GM06990 (cell line): ENCODE results near the gene ARMC3.

Experiments
- DNase-seq: peaks from one replicate; pipeline ENCODE4 v3.0.0-alpha.2; 2011; ENCODE audit not compliant: insufficient read length; ENCODE audit errors: extremely low read depth
- H3K27me3 ChIP-seq: replicated peaks from 2 replicates; pipeline ENCODE4 v1.6.0; 2011; ENCODE audit warnings: low read length; ENCODE audit not compliant: control insufficient read depth, insufficient read depth
- H3K36me3 ChIP-seq: 2 replicates; pipeline ENCODE4 v1.5.1; 2011; ENCODE audit warnings: low read length; ENCODE audit not compliant: control insufficient read depth, insufficient read depth
- H3K4me3 ChIP-seq: replicated peaks from 2 replicates; pipeline ENCODE4 v1.5.1; 2011; ENCODE audit warnings: low read depth, mild to moderate bottlenecking, control low read depth, low read length
- TF ChIP-seq, protein P1 (sequence below): IDR thresholded peaks from 2 replicates; pipeline ENCODE4 v1.5.1; 2011; ENCODE audit warnings: low read length, control low read depth, mild to moderate bottlenecking, inconsistent platforms; ENCODE audit not compliant: insufficient read depth, poor library complexity, severe bottlenecking

The ARMC3 gene

DNA sequence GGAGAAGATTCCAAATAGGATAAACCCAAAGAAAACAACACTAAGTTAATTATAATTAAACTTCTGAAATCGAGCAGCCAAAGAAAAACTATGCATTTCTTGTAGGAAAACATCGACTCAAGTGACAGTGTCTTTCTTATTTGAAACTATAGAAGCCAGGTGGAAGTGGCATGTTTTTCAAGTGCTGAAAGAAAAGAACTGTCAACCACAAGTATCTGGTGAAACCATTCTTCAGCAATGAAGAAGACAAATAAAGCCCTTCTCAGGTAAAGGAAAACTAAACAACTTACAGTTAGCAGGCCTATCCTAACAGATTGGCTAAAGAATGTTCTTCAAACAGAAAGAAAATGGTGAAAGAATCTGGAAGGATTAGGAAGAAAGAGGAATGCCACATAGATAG lies 96.1 kb downstream of the ARMC3 start:
- Histone ChIP-seq H3K4me3 (no peak overlapping the region), H3K27me3 (no peaks in the 10 kb centered on the region), H3K36me3 (no peaks in the 10 kb centered on the region)
- DNase-seq, result no peak
- TF ChIP-seq, protein P1, sequence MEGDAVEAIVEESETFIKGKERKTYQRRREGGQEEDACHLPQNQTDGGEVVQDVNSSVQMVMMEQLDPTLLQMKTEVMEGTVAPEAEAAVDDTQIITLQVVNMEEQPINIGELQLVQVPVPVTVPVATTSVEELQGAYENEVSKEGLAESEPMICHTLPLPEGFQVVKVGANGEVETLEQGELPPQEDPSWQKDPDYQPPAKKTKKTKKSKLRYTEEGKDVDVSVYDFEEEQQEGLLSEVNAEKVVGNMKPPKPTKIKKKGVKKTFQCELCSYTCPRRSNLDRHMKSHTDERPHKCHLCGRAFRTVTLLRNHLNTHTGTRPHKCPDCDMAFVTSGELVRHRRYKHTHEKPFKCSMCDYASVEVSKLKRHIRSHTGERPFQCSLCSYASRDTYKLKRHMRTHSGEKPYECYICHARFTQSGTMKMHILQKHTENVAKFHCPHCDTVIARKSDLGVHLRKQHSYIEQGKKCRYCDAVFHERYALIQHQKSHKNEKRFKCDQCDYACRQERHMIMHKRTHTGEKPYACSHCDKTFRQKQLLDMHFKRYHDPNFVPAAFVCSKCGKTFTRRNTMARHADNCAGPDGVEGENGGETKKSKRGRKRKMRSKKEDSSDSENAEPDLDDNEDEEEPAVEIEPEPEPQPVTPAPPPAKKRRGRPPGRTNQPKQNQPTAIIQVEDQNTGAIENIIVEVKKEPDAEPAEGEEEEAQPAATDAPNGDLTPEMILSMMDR, result no peak

DNA sequence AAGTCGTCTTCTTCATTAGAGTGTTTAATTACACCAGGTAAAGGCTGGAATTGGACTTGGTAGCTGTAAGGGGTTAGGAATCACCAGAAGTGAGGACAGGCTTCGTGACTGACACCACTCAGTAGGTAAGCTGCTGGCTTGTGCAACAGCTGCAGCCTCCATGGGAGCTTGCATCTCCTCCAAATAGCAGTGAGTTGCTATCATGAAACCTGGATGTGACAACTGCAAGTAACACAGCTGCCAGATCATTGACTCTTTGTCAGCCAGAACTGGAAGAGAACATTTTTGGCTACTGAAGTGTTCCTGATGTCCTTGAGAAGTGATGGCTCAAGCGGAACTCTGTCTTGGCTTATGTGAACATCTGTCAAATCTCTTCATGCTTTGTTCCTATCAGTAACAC lies 103.5 kb downstream of the ARMC3 start:
- Histone ChIP-seq H3K36me3 (no peaks in the 10 kb centered on the region), H3K27me3 (no peaks in the 10 kb centered on the region), H3K4me3 (no peak overlapping the region)
- TF ChIP-seq, protein P1, result no peak
- no peak for DNase-seq

DNA sequence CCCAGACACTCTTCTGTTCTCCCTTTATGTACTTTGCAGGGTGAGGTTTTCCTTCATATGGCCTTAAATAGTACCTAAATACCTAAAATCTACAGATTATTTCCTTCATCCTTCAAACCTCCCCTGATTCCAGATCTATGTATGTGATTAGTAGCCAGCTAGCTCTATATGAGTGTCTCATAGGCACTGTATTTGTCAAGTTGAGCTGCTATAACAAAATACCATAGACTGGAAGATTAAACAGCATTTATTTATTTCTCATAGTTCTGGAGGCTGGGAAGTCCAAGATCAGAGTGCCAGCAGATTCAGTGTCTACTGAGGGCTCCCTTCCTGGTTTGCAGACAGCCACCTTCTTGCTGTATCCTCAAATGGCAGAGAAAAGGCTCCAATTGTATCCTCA lies 106.9 kb downstream of the ARMC3 start:
- no peaks in the 10 kb centered on the region for H3K36me3 ChIP-seq
- no peak for DNase-seq
- no peaks in the 10 kb centered on the region for H3K27me3 ChIP-seq
- TF ChIP-seq, protein P1, result no peak
- H3K4me3 ChIP-seq, result no peak overlapping the region

DNA sequence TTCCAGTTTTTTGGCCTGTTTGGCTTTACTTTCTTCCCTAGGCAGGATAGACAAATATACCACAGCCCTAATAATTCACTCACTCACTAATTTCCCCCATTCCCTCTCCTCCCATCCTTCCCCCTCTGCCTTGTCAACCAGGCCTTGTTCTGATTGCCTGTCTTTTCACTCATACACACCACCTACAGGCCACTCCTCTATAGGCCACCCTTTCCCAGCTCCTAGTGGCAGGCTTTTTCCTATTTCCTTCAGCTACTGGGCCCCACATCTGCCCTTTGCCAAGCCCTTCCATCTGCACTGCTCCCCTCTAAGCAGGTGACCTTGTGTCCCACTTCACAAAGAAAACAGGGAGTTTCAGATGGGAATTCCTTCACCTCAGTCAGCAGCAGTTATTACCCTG lies 107.7 kb downstream of the ARMC3 start:
- DNase-seq, result no peak
- TF ChIP-seq, protein P1, result peak; percentile 40
- no peaks in the 10 kb centered on the region for H3K27me3 ChIP-seq
- no peaks in the 10 kb centered on the region for H3K36me3 ChIP-seq
- no peak overlapping the region for H3K4me3 ChIP-seq

DNA sequence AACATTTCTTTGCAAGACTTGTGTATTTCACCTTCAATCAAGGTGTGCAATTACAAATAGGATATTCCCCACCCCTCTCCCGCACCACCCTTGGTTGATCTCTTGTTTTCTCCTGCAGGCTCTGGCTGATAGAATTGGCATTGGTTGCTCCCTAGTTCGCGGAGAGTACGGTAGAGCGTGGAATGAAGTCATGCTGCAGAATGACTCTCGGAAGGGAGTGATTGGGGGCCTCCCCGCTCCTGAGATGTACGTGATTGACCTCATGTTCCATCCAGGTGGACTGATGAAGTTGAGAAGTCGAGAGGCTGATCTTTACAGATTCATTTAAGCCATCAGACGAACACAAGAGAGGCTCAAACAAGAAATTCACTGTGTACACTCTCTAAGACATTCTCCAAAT lies 109.3 kb downstream of the ARMC3 start:
- Histone ChIP-seq H3K27me3 (no peaks in the 10 kb centered on the region), H3K4me3 (no peak overlapping the region), H3K36me3 (no peaks in the 10 kb centered on the region)
- TF ChIP-seq, protein P1, result no peak
- DNase-seq, result no peak

DNA sequence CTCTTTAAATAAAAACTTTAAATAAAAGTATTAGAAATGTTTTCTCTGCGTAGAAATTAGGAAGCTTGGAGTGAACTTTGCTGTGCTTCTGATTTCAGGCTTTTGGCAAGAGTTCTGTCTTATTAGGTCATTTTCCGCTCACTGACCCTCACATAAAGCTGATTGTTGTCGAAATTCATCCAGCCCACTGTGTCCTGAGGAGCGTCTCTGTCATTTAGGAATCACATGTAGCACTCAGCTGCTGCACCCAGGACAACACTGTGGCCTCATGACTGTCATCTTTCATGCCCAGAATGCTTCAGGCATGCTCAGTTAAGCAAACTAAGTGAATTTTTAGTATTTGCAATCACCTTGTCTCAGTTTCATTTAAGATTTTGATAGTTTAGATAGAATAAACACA lies 109.7 kb downstream of the ARMC3 start:
- TF ChIP-seq, protein P1, result no peak
- no peaks in the 10 kb centered on the region for H3K36me3 ChIP-seq
- no peak for DNase-seq

More for the DNA sequence above, 109.7 kb downstream of the ARMC3 start:
- H3K27me3 ChIP-seq, result no peaks in the 10 kb centered on the region
- H3K4me3 ChIP-seq, result no peak overlapping the region
